ENCODE measurements around the gene NBPF1.
"Not testable (repeated sequence)": the region's sequence is repeated elsewhere in the genome, so short reads cannot be mapped to it uniquely, and the experiment has no call there.

GRCh38 chr1:16632044-16632850 lies 18.9 kb upstream of the NBPF1 start:
- TF ChIP-seq PKNOX1 (IDR thresholded peaks at IDR 0.05); TARDBP (IDR thresholded peaks at IDR 0.05); L3MBTL2 (conservative IDR thresholded peaks at IDR 0.05); SP1 (IDR thresholded peaks at IDR 0.05); FOXM1 (IDR thresholded peaks at IDR 0.05; ENCODE audit: borderline replicate concordance); SUZ12 (IDR thresholded peaks at IDR 0.05); HDGF (IDR thresholded peaks at IDR 0.05; ENCODE audit: borderline replicate concordance); BHLHE40 (IDR thresholded peaks at IDR 0.05; ENCODE audit: borderline replicate concordance); ELF4 (IDR thresholded peaks at IDR 0.05); FOXK2 (IDR thresholded peaks at IDR 0.05); NFRKB (IDR thresholded peaks at IDR 0.05); ZNF384 (IDR thresholded peaks at IDR 0.05); FOXA1 (IDR thresholded peaks at IDR 0.05); LEF1 (IDR thresholded peaks at IDR 0.05; ENCODE audit: borderline replicate concordance): not testable (repeated sequence)

Data from HEK293T (cell line).